Eye (tissue), 1 donor: Measurements from ENCODE around the gene PDAP1.

ENCODE experiments used
- DNase-seq: peaks from one replicate; pipeline ENCODE4 v3.0.0-alpha.2; 2015

Gene PDAP1

DNA sequence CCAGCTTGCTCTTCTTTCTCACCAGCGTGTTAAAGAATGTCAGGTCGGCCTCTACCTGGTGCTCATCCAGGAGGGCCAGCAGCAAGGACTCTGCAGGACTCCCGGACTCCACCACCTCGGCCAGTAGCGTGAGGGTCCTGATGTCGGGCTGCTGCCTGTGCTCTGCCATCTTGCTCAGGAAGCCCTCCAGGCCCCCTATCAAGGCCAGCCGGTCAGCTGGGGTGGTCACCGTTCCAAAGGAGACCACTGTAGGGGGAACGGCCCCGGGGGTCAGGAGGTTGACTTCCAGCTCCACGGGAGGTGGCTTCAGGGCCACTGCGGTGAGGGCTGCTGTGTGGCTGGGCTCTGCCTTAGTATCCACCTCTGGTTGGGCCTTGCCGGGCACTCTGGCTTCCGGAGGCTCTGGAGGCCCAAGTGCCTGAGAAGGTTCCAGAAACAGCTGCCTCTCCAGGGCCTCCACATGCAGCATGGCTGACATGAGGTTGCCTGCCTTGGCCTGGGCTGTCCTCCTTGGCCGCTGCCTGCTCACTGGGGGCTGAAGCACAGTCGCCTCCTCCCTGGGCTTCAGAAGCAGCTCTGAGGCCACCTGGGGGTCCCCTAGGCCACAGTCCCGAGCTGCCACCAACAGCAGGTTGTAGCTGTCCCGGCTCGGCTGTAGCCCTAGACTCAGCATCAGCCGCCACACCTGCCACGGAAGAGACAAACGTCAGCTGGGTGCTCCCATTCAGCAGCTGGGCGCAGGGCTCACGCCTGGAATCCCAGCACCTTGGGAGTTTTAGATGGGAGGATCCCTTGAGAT lies 16.7 kb upstream of the PDAP1 start:
- no peak for DNase-seq

DNA sequence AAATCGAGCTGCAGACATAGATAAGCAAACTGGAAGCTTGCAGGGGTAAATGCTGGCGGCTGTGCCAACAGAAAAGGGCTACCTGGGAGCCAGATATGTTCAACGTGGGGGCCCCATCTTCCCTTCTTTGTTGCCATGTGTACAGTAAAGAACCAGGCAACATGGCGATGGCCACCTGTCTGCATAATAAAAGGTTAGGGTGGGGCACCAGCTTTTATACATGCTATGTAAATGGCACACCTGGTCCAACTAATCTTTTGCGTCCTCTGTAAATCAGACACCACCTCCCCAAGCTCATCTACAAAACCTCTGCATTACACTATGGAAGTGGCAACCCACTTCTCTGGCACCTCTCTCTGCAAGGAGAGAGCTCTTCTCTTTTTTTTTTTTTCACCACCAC lies 14.2 kb upstream of the PDAP1 start:
- no peak for DNase-seq

DNA sequence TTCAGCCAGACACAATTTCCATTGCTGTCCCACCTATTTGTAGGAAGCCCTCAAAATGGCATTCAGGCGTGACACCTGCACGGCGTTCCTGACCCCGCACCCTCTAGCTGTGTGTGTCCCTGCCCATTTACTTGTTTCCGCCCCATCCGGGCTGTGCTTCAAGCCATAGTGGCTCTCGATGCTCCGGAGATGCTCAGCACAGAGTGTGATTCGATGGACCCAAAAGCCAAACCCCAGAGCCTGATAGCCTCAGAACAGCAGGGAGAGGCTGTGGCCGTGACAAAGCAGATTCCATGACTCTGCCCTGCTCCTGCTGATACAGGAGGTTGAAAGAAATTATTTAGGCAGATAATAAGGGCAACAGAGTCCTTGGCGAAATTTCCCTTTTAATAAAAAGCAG lies 13.8 kb upstream of the PDAP1 start:
- no peak for DNase-seq

DNA sequence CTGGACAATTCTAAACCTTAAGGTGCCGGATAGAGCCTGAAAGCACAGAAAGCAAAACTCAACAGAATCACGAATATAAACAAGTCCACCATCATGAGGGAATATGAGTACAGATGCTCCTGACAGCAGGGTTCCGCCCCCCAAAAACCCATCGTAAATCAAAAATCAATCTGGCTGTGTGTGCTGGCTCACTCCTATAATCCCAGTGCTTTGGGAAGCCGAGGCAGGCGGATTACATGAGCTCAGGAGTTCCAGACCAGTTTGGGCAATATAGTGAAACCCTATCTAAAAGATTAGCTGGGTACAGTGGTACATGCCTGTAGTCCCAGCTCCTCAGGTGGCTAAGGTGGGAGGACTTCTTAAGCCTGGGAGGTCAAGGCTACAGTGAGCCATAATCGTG lies 12.6 kb upstream of the PDAP1 start:
- no peak for DNase-seq

DNA sequence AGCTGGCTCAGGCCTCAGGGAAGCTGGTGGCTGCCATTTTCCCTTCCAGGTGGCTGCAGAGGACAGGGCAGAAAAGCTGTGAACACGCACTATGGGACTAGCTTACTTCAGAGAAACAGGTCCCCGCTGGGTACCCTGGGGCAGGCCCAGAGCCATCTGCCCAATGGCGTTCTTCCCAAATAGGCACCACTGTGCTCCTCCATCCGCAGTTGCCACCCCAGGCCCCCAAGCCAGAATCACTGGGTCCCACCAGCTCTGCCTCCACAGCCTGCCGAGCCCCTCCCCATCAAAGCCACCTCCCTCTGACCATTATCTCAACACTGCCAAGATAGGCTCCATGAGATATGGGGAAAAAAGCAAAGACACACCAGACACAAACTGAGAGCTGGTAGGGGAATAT lies 11.8 kb upstream of the PDAP1 start:
- DNase-seq: no peak

DNA sequence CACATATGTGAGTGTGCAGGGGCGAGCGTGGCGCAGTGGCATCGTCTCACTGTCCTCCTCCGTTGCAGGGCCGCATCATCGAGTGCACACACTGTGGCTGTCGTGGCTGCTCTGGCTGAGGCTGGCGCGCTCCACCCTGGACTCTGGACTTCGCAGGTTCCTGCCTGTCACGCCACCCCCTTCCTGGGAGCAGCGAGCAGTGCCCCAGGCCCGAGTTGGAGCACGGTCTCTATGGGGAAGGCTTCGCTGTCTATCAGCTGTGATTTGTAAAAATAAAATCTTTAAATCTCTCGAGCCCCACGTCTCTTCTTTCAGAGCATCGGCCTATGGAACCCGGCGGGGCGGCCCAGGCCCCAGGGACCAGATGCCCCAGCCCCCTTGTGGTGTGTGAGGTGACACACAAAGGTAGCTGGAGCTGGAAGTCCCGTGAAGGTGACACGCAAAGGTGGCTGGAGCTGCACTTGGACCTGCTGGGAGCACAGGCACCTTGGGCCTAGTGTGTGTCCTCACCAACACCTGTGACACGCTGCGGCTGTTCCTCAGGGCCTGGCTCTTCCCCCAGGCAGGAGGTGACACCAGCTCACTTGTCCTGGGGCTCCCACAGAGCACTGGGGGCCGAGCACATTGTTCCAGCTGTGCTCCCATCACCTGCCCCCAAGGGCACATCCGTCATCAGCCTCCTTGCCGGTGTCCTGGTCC lies 11.1 kb upstream of the PDAP1 start:
- no peak for DNase-seq

DNA sequence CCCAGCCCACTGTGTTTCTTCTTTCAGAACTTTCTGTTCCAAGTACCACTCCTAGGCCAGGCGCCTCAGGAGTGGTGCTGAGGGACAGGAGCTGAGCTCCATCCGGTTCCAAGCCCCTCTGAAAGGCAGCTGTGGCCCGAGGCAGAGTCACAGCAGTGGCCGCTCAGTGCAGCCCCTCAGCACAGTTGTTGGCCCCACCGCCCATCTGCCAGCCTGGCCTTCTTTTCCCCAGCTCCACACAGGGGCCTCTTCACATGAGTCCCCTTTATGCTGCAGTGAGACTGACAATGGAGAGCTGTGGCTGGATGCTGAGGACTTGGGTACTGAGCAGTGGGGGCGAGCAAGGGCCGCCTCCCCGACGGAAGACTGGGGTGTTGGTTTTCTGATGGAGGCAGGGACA lies 9.9 kb upstream of the PDAP1 start:
- DNase-seq: no peak

DNA sequence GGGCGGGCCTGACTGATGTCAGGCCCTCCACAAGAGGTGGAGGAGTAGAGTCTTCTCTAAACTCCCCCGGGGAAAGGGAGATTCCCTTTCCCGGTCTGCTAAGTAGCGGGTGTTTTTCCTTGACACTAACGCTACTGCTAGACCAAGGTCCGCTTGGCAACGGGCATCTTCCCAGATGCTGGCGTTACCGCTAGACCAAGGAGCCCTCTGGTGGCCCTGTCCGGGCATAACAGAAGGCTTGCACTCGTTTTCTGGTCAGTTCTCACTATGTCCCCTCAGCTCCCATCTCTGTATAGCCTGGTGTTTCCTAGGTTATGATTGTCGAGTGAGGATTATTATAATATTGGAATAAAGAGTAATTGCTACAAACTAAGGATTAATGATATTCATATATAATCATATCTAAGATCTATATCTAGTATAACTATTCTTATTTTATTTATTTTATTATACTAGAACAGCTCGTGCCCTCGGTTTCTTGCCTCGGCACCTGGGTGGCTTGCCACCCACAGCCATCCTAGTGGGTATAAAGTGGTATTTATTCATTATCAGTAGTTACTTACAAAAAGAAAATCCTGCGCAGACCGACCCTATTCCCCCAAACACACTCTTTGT lies 7.2 kb upstream of the PDAP1 start:
- DNase-seq: peak; percentile 42

DNA sequence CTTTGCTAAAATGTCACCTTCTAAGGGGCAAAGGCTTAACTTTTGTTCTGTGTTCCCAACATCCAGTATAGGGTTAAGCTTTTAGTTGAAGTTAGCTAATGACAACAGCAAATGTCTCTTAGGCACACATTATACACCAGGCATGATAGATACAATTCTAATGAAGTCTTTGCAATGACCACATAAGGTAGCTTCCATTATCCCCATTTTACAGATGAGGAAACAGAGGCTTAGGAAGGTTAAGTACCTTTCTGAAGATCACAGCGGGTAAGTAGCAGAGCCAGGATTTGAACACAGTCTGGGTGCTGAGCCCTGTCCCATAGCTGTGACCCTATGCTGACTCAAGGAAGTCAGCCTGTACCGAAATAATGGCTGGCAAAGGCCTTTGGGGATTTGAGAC lies 2.2 kb upstream of the PDAP1 start:
- no peak for DNase-seq

DNA sequence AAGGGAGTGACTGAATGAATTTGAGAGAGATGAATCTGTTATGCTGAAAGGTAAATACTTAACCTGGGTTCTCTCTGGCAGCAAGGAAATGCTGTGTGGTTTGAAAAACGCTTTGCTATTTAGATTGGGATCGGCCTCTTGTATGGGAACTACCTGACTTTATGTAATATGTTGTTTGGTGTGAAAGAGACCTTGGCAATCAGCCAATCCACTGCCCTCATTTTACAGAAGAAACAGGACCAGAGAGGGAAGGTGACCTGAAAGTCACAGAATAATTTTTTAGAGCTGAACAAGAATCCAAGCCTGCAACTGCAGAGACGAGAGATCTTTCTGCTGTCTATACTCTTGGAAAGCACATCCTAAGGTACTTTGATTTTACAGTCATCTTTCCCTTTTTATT lies 1.4 kb upstream of the PDAP1 start:
- no peak for DNase-seq

DNA sequence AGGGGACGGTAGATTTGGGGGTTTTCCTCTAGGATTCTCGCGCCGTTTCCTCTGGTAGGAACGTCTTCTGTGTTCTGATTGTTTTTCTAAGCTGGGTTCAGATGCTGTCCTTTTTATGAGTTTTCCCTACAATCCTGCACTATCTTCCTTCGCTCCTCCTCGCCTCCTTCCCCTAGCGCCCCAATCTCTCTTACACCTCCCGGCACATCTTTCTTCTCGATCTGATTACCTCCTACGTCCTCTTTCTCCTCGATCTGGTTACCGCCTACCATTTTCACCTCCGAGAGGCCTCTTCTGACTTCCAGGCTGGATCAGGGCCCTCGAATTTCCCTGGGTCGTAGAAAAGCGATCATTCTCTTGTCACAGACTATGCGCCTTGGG lies 785 bp upstream of the PDAP1 start:
- DNase-seq: no peak

DNA sequence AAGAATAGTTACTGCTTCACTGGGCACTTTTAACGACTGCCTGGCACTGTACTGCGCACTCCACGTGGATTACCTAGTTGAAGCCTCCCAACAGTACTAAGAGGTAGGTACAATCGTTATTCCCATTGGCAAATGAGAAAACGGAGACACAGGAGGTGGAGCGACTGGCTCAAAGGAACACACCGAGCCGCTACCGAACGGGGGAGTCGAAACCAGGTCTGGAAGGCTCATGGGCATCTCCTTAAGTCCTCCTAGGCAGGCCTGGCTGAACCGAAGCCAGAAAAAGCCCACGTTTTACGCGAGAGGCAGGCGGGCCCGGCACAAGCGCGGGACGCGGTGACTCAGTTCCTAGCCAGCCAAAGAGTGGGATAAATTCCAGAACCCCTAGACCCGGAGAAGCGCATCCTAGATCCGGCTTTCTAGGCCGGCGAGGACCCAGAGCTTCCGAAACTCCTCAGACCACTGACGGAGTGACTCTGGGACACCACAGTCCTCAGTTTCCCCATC lies 472 bp downstream of the PDAP1 start:
- DNase-seq: no peak

DNA sequence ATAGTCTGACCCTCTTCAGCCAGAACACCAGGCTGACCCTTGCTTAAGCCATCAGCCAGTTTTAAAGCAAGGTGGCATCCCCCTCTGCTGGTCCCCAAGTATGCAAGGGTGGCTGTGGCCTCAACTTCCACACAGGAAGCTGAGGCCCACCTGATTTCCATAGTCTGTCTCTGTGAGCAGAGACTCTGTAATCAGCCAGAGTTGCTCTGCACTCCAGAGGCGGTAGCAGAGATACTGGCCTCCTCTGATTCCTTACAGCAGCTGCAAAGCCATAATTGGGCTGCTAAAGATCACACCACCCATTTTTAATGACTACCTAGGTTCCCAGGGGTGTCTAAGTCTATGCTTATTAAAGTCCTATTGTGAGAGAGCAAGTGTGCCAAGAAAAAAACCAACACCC lies 1.8 kb downstream of the PDAP1 start:
- no peak for DNase-seq

DNA sequence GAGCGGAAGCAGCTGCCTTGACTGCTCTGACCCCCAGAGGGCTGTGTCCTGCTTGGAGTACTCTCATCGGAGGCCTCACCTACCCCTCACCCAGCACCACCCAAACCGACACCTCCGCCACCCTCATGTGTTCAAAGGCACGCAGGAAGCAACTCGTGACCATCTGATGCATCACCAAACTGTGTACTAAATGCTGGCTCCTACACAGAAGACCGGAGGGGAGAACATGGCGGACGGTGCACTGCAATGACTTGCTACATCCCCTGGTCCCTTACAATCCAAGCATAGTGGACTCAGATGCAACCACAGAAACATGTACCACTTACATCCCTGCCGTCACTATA lies 3.4 kb downstream of the PDAP1 start:
- DNase-seq: no peak

DNA sequence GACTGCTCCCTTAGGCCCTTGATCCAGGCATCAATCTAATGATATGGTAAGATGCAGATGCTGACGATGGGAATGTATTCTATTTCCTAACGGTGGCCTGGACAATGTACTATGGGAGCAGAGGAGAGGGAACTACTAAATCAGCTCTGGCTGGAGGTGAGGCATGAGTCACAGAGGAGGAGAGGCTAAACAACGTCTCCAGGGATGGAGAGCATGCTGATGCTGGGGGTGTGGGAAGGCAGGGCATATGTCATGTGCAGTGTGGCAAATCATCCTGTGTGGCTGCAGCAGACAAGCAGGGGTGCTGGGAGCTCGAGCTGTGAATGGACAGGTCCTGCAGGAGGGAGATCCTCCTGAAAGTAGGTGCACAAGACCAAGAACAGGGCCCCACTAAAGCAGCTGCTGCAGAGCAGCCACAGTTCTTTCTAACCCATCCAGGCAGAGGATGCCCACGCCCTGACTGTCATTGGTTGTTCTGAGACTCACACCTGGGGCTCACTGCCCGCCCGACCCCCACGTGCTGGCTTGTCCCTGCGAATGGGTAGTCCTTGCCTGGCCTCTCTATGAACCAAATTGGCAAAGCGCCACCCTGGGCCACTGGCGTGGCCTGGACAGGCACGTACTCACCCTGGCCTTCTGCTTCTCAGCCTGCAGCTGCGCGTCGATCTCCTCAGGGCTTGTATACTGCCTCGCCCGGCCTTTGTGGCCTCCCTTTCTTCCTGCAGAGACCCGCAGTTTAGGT lies 4.0 kb downstream of the PDAP1 start:
- no peak for DNase-seq

DNA sequence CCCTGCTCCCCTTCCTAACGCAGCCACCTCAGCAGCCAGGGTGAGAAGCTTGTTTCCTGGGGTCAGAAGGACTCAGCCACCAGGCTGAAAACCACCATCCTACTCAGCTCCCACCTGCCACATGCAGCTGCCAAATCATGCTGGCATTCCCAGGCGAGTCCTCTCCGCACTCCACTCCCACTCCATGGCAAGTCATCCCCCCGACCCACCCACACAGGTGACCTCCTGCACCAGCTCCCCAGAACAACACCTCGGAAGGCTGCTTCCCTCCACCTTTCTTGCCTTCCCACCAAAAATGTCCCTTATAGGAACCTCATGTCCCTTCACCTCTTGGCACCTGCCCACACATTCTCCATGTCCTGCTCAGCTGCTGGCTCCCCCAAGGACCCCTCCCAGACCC lies 4.6 kb downstream of the PDAP1 start:
- DNase-seq: no peak

DNA sequence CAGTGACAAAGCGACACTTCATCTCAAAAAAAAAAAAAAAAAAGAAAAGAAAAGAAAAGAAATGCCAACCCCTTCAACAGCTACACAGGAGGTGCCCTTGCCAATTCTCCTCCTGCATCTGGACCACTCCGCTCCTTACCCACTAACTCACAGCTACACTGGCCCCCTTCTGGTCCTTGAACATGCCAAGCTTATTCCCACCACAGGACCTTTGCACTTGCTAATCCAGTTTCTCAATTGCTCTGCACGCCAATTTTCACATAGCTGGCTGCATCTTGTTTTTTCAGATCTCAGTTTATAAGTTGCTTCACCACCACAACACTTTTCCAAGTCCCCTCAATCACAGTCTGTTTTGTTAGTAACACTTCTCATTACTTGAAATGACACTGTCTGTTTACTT lies 5.5 kb downstream of the PDAP1 start:
- no peak for DNase-seq

DNA sequence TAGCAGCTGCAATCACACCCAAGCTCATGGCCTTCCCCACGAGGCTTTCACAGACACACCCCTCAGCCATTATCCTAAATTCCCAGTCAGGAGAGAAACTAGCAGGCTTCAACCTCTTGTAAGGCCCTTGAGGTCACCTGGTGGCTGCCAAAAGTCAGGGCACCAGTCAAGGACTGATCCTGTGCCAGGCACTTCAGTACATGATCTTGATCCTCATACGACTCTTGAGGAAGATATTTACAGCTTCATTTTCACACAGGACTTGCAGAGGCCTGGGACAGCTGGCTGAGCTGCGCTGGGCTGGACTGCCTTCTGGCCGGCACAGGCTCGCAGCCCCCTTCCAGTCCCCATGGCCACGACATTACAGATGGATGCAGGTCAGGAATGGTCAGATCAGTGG lies 8.8 kb downstream of the PDAP1 start:
- DNase-seq: no peak

DNA sequence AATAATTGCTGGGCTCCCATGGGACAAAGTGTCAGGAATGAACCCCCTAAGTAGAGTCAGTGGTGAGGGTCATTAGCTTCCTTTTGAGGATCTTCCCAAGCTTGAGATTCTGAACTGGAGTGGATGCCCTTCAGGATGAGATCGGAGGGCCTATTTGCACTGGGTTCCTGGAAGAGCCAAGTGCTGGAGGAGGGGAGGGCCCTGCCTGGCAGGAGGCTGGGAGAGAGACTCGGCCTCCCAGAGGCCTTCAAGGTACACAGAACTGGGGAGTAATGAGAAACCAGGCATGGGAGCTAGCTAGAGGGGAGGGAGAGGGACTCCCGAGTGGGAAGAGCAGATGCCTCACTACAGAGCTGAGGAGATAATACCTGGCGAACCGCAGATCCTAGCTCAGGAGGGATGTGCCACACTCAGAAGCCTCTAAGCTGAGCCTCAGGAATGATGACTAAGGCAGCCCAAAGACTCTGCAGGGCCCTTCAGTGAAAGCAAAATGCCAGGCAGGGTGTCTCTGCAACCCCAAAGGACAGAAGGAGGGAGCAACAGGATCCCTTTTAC lies 9.4 kb downstream of the PDAP1 start:
- no peak for DNase-seq

DNA sequence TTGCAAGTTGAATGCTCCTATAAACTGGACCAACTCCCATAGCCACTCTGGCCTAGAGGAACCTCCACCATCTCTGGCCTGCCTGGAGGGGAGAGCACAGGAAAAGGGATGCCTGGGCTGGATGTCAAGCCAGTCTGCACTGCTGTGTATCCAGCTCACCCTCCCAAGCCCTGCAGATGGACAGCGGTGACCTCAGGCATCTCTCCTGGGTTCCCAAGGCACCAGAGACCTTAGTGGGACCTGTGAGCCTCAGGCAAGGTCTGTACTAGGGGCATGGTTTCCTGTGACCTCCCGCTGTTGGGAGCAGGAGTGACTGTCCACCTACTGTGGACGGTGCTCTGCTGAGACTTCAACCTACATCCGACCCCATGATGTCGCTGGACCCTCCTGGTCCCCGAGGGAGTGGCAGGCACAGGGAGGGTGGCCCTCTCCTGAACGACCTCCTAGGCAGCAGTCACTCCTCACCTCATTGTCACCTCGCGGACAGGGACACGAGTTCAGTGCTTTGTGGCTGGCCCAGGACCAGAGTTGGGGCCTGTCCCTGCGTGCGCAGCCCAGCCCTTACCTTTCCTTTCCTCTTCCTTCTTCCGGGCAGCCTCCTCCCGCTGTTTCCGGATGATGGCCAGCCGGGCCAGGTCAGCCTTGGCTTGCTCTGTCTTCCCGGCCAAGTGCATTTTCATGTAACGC lies 11.0 kb downstream of the PDAP1 start:
- no peak for DNase-seq

DNA sequence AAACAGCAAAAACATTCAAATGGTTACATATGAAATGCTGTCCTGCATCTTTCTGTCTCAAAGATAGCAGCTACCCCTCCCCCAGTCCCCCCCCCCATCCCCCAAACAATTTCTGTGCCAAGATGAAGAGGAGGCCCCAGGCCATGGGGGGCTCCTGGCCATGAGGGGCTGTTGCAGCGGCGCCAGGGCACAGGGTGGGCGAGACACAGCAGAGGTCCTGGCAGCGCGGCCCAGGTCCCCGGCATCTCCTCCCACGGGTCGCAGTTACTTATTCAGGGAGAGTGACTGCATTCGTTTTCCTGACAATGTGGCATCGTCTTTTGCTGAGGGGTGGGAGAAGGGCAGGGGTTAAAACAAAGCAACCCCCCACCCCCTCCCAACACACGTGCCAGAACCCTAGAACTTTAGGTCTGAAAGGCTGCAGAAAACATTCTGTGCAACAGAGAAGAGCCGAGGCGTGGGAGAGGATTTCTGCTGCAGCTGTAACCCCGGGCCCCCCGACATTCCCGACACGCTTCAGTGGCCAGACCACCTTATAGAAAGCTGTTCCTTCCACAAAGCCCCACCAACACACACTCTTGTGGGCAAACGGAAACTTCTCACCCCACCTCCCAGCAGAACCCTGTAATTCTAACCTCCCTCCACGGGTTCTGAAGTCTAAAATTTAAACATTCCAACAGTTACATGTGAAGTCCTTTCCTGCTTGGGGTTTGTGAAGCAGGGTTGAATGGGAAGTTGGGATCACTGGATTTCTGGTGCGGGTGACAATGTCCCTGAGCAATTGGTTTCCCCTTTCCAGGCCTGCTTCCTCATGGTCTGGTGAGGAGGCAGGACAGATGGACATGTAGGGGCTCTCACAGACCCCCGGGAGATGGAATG lies 11.7 kb downstream of the PDAP1 start:
- DNase-seq: no peak
